Endothelial cell (in vitro differentiated cells): ENCODE measurements around the gene MYL3. TPM values are rescaled to one million over a fixed set of nuclear protein-coding genes. Genes with fewer than 3 reads are reported as not detected.
A peak's percentile ranks its signal among the peaks of the same experiment; 100 is the strongest.

Experiments used
- DNase-seq: peaks from one replicate; pipeline ENCODE4 v3.0.0; 2021; ENCODE audit warnings: low spot score
- H3K27ac Mint-ChIP-seq: one replicate; pipeline ENCODE4 v1.8.0; 2021; ENCODE audit warnings: mixed read lengths, inconsistent platforms; ENCODE audit not compliant: unreplicated experiment
- H3K27me3 Mint-ChIP-seq: one replicate; pipeline ENCODE4 v1.8.0; 2021; ENCODE audit warnings: mild to moderate bottlenecking, moderate library complexity, mixed read lengths, inconsistent platforms; ENCODE audit not compliant: unreplicated experiment
- H3K36me3 Mint-ChIP-seq: one replicate; pipeline ENCODE4 v1.8.0; 2021; ENCODE audit warnings: mild to moderate bottlenecking, low read depth, mixed read lengths, inconsistent platforms; ENCODE audit not compliant: unreplicated experiment
- H3K4me1 Mint-ChIP-seq: one replicate; pipeline ENCODE4 v1.8.0; 2021; ENCODE audit warnings: mild to moderate bottlenecking, mixed read lengths, inconsistent platforms; ENCODE audit not compliant: unreplicated experiment
- H3K4me3 Mint-ChIP-seq: one replicate; pipeline ENCODE4 v1.8.0; 2021; ENCODE audit warnings: mild to moderate bottlenecking, mixed read lengths, inconsistent platforms; ENCODE audit not compliant: unreplicated experiment
- H3K9me3 Mint-ChIP-seq: one replicate; pipeline ENCODE4 v1.8.0; 2021; ENCODE audit warnings: mixed read lengths, inconsistent platforms; ENCODE audit not compliant: unreplicated experiment
- CTCF ChIP-seq: fragments of 200-600 bp; sonication (generic); IDR thresholded peaks from one replicate; pipeline ENCODE4 v1.5.0; 2021; ENCODE audit warnings: antibody characterized with exemption; ENCODE audit not compliant: unreplicated experiment
- total RNA-seq: library from RNA; stranded (reverse); fragmentation: NEBNext Ultra II Directional; extraction: Animal tissue kit (Norgen Biotek cat#: 25700); gene quantifications from one replicate; pipeline ENCODE4 v1.2.1, GENCODE V29; 2021; ENCODE audit not compliant: unreplicated experiment

The MYL3 gene
- total RNA-seq, 1 donor from 2014 or later = not detected

- peaks cover 5% of the 10 kb centered on the region for H3K27me3 Mint-ChIP-seq
- H3K9me3 Mint-ChIP-seq = no peaks in the 10 kb centered on the region
- no peak overlapping the region for H3K27ac Mint-ChIP-seq
These were observed 45.8 kb upstream of the MYL3 start for GRCh38 chr3:46908986-46909534.

GRCh38 chr3:46908294-46908985 is 45.2 kb upstream of the MYL3 start:
- Mint-ChIP-seq H3K4me1 (peaks cover 4% of the 10 kb centered on the region), H3K27ac (no peak overlapping the region), H3K4me3 (no peak overlapping the region), H3K36me3 (no peaks in the 10 kb centered on the region), H3K27me3 (peaks cover 7% of the 10 kb centered on the region), H3K9me3 (no peaks in the 10 kb centered on the region)
- TF ChIP-seq CTCF = no peak
- no peak for DNase-seq

More at GRCh38 chr3:46908986-46909534, 45.8 kb upstream of the MYL3 start:
- TF ChIP-seq CTCF = no peak
- no peak for DNase-seq
- Mint-ChIP-seq H3K4me1 (no peaks in the 10 kb centered on the region), H3K4me3 (no peak overlapping the region), H3K36me3 (no peaks in the 10 kb centered on the region)

- no peaks in the 10 kb centered on the region for H3K9me3 Mint-ChIP-seq
These were observed 44.7 kb upstream of the MYL3 start for GRCh38 chr3:46907960-46908293.

GRCh38 chr3:46907271-46907670 is 44.0 kb upstream of the MYL3 start:
- no peak for TF ChIP-seq CTCF
- H3K4me1 Mint-ChIP-seq = peaks cover 5% of the 10 kb centered on the region
- no peaks in the 10 kb centered on the region for H3K36me3 Mint-ChIP-seq
- peak overlapping the region; percentile 67 for H3K27ac Mint-ChIP-seq
- H3K27me3 Mint-ChIP-seq = peaks cover 7% of the 10 kb centered on the region
- no peak for DNase-seq
- no peaks in the 10 kb centered on the region for H3K9me3 Mint-ChIP-seq
- H3K4me3 Mint-ChIP-seq = no peak overlapping the region

More at GRCh38 chr3:46907960-46908293, 44.7 kb upstream of the MYL3 start:
- Mint-ChIP-seq H3K4me3 (no peak overlapping the region), H3K27me3 (peaks cover 7% of the 10 kb centered on the region), H3K27ac (no peak overlapping the region), H3K36me3 (no peaks in the 10 kb centered on the region), H3K4me1 (peaks cover 5% of the 10 kb centered on the region)
- TF ChIP-seq CTCF = no peak
- DNase-seq = no peak

- TF ChIP-seq CTCF = no peak
- H3K4me3 Mint-ChIP-seq = no peak overlapping the region
- no peak for DNase-seq
- H3K4me1 Mint-ChIP-seq = peaks cover 5% of the 10 kb centered on the region
- no peaks in the 10 kb centered on the region for H3K9me3 Mint-ChIP-seq
- peaks cover 7% of the 10 kb centered on the region for H3K27me3 Mint-ChIP-seq
- no peaks in the 10 kb centered on the region for H3K36me3 Mint-ChIP-seq
- H3K27ac Mint-ChIP-seq = no peak overlapping the region
These were observed 43.3 kb upstream of the MYL3 start for GRCh38 chr3:46906471-46907058.
